ENCODE measurements around the gene SIX1.

GRCh38 chr14:60622917-60623257 lies 26.4 kb downstream of the SIX1 start:
- TF ChIP-seq SP1 (IDR thresholded peaks at IDR 0.05) (no peak), ARNT (IDR thresholded peaks at IDR 0.05) (no peak), ELF4 (IDR thresholded peaks at IDR 0.05) (no peak)
